ENCODE data around the gene TYROBP.

DNA sequence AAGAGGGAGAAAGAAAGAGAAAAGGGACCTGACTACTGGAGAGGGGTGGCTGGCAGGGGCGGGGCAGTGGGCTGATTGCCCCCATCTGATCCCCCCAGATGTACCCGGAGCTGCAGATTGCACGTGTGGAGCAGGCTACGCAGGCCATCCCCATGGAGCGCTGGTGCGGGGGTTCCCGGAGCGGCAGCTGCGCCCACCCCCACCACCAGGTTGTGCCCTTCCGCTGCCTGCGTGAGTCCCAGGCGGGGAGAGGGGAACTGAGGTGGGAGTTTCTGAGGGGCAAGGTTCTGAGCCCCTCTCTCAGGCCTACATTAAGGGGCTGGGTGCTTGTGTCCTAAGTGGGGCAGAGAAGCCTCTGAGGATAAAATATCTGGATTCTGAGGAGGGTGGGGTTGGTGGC lies 37.3 kb downstream of the TYROBP start:
- no peak for TF ChIP-seq POLR2AphosphoS5 (IDR thresholded peaks at IDR 0.05)
- no peak for TF ChIP-seq CTCF (IDR thresholded peaks at IDR 0.05)

Measured in prostate gland (tissue), 2 donors.